Measurements from ENCODE around the gene ERFE.

- TF ChIP-seq CTCF (IDR thresholded peaks at IDR 0.05; ENCODE audit: low read length) (no peak), EZH2 (IDR thresholded peaks at IDR 0.05; ENCODE audit: borderline replicate concordance, low read length) (no peak)
Observed at GRCh38 chr2:238134393-238134785, 24.4 kb upstream of the ERFE start.
